Ascending aorta (tissue), 2 donors: Measurements from ENCODE around the gene CPD. TPM values are rescaled to one million over a fixed set of nuclear protein-coding genes. Genes with fewer than 3 reads are reported as not detected.
"Not testable (repeated sequence)": the region's sequence is repeated elsewhere in the genome, so short reads cannot be mapped to it uniquely, and the experiment has no call there.

ENCODE experiments used
- DNase-seq, 2 donors: peaks; one replicate each; pipeline ENCODE4 v3.0.0-alpha.2; 2019; ENCODE audit warnings: low spot score in 2 of 2
- H3K27ac ChIP-seq, 2 donors: fragments of 200-600 bp; sonication (generic); one replicate each; pipeline ENCODE4 v1.5.1; 2016 to 2017; ENCODE audit warnings: mild to moderate bottlenecking in 1 of 2
- H3K27me3 ChIP-seq: fragments of 200-600 bp; sonication (generic); one replicate; pipeline ENCODE4 v1.5.1; 2017
- H3K36me3 ChIP-seq, 2 donors: fragments of 200-600 bp; sonication (generic); one replicate each; pipeline ENCODE4 v1.5.1; 2016
- H3K4me1 ChIP-seq, 2 donors: fragments of 200-600 bp; sonication (generic); one replicate each; pipeline ENCODE4 v1.5.1; 2016 to 2017; ENCODE audit warnings: mild to moderate bottlenecking in 1 of 2
- H3K4me3 ChIP-seq, 2 donors: fragments of 200-600 bp; sonication (generic); one replicate each; pipeline ENCODE4 v1.5.1; 2016 to 2017; ENCODE audit warnings: mild to moderate bottlenecking in 1 of 2
- H3K9me3 ChIP-seq, 2 donors: fragments of 200-600 bp; sonication (generic); one replicate each; pipeline ENCODE4 v1.5.1; 2016
- CTCF ChIP-seq, 3 experiments: fragments of 200-600 bp in 2 of 3; fragments of 450-650 bp in 1 of 3; sonication (generic) in 2 of 3; IDR thresholded peaks; one replicate each; pipeline ENCODE4 v1.5.1; 2016 to 2019; ENCODE audit warnings: antibody characterized with exemption in 3 of 3, mild to moderate bottlenecking in 1 of 3, moderate library complexity in 1 of 3
- intact Hi-C: fragments of 100-400 bp; cut with DNase I; formaldehyde crosslinking; loops from one replicate; pipeline ENCODE4 v1.15.1; 2023
- total RNA-seq: library from RNA; depleted of rRNA; stranded (reverse); fragments of >200 nt; gene quantifications from one replicate; pipeline ENCODE4 v1.1.0, GENCODE V29; 2016

Gene CPD
- total RNA-seq, 1 donor from 2014 or later, result 141 TPM

GRCh38 chr17:30349252-30349651 lies 29.5 kb upstream of the CPD start:
- no peak for TF ChIP-seq CTCF (IDR thresholded peaks at IDR 0.05)
- no peaks in the 10 kb centered on the region for H3K9me3 ChIP-seq
- no peak overlapping the region for H3K27ac ChIP-seq
- DNase-seq, result no peak
- intact Hi-C loops, result no loop called here
- H3K27me3 ChIP-seq, result no peaks in the 10 kb centered on the region
- H3K36me3 ChIP-seq, result no peaks in the 10 kb centered on the region
- no peak overlapping the region for H3K4me3 ChIP-seq
- H3K4me1 ChIP-seq, result peaks cover 0 to under 1% of the 10 kb centered on the region in 2 donors

- H3K27ac ChIP-seq, H3K9me3 ChIP-seq, intact Hi-C loops, H3K4me1 ChIP-seq, H3K36me3 ChIP-seq, DNase-seq, H3K4me3 ChIP-seq, H3K27me3 ChIP-seq: not testable (repeated sequence)
Observed at GRCh38 chr17:30351263-30351662, 27.5 kb upstream of the CPD start.

GRCh38 chr17:30351735-30352134 lies 27.0 kb upstream of the CPD start:
- no peak for DNase-seq
- H3K36me3 ChIP-seq, result no peaks in the 10 kb centered on the region
- H3K4me1 ChIP-seq, result no peaks in the 10 kb centered on the region
- H3K9me3 ChIP-seq, result no peaks in the 10 kb centered on the region
- no peaks in the 10 kb centered on the region for H3K27me3 ChIP-seq
- H3K27ac ChIP-seq, result no peak overlapping the region
- no peak overlapping the region for H3K4me3 ChIP-seq
- intact Hi-C loops, result no loop called here
- no peak for TF ChIP-seq CTCF (IDR thresholded peaks at IDR 0.05)

GRCh38 chr17:30352240-30352814 lies 26.4 kb upstream of the CPD start:
- intact Hi-C loops, result no loop called here
- no peak overlapping the region for H3K4me3 ChIP-seq
- H3K27ac ChIP-seq, result no peak overlapping the region
- no peak for TF ChIP-seq CTCF (IDR thresholded peaks at IDR 0.05)
- DNase-seq, result no peak
- no peaks in the 10 kb centered on the region for H3K36me3 ChIP-seq
- H3K9me3 ChIP-seq, result no peaks in the 10 kb centered on the region
- no peaks in the 10 kb centered on the region for H3K27me3 ChIP-seq
- no peaks in the 10 kb centered on the region for H3K4me1 ChIP-seq

GRCh38 chr17:30354701-30355100 lies 24.0 kb upstream of the CPD start:
- H3K36me3 ChIP-seq, result no peaks in the 10 kb centered on the region
- H3K9me3 ChIP-seq, result no peaks in the 10 kb centered on the region
- TF ChIP-seq CTCF (IDR thresholded peaks at IDR 0.05), result no peak
- intact Hi-C loops, result no loop called here
- H3K4me1 ChIP-seq, result no peaks in the 10 kb centered on the region
- H3K27ac ChIP-seq, result no peak overlapping the region
- no peaks in the 10 kb centered on the region for H3K27me3 ChIP-seq
- DNase-seq, result no peak
- H3K4me3 ChIP-seq, result no peak overlapping the region

GRCh38 chr17:30357476-30357875 lies 21.3 kb upstream of the CPD start:
- Histone ChIP-seq H3K27me3 (no peaks in the 10 kb centered on the region), H3K4me1 (no peaks in the 10 kb centered on the region), H3K9me3 (peaks cover 0 to 7% of the 10 kb centered on the region in 2 donors), H3K4me3 (no peak overlapping the region), H3K27ac (no peak overlapping the region), H3K36me3 (no peaks in the 10 kb centered on the region)
- DNase-seq, result no peak
- no peak for TF ChIP-seq CTCF (IDR thresholded peaks at IDR 0.05)
- intact Hi-C loops, result no loop called here
